ENCODE results near the gene GALNT5.

The GALNT5 gene

GRCh38 chr2:157292853-157293252, 35.3 kb downstream of the GALNT5 start:
- no peak for DNase-seq (ENCODE audit: low read depth)

GRCh38 chr2:157296490-157296889, 39.0 kb downstream of the GALNT5 start:
- DNase-seq (ENCODE audit: low read depth): no peak

GRCh38 chr2:157296958-157297357, 39.5 kb downstream of the GALNT5 start:
- no peak for DNase-seq (ENCODE audit: low read depth)

DNA sequence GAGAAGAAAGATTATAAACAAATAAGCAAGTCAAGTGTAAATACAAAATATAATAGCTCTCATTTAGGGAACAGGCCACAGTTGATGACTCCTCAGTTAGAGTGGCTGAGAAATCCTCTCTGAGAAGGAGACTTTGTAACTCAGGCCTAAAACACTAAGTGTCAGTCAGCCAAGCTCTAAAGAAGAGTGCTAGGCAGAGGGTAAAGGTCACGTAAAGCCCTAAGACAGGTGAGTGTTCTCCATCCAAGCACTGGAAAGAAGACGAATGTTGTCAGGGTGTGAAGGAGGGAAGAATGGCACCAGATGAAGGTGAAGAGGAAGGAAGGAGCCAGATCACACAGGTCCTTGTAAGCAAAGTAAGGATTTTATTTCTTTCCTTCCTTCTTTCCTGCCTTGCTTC, 43.8 kb downstream of the GALNT5 start:
- no peak for DNase-seq (ENCODE audit: low read depth)

GRCh38 chr2:157302492-157303099, 45.1 kb downstream of the GALNT5 start:
- DNase-seq (ENCODE audit: low read depth): no peak

DNA sequence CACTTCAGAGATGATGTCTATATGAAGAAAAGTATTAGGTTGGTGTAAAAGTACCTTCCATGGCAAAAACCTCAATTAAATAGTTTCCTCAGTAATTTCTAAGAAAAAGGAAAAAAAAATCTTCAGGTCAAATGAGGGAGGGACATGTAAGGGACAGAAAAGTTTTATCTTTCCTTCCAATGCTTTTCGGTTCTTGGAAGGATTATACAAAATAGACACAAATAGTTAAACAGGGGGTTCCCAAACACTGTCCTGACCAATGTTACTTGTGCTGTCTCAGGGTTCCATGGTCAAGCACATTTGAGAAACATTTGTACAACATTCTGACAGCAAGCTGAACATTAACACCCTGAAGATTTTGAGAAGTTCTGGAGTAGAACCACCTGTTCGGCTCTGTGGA, 46.1 kb downstream of the GALNT5 start:
- no peak for DNase-seq (ENCODE audit: low read depth)

DNA sequence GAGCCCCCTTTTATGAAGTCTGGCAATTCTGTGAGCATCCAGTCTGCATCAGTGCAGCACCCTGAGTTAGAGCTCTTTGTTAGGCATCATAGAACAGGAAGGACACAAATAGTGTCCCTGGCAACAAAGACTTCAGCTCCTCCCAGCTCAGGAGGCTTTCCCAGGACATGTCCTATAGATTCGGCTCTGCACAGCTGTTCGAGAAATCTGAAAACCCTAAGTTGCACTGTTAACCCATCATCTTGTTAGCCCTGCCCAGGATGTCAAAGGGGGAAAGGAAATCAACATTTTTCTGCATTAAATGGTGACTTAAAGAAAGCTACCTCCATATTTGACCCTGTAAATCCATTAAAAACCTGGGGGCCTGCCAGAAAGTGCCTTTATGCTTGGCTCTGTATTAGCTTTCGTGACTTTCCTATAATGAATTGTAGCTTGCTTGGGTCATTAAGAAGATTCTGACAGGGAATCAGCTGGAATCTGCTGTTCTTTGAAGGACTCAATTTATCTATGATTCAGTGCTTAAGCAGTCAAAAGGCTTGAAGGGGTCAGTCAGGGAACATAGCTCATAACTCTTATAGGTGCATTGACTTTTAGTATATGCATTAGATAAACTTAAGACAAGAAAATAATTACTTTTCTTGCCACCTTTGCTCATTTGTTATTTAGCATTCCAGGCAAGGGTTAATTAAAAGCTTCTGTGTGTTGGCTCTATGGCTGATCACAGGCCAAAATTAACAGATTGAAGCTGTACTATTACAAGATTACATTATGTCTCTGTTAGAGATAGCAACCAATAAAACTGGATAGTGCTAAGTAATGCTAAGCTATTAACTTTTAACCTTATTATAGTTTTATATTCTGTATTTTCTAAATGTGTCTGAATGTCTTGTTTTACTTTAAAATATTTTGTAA, 47.6 kb downstream of the GALNT5 start:
- peak; percentile 52 for DNase-seq (ENCODE audit: low read depth)

- no peak for DNase-seq (ENCODE audit: low read depth)
Observed at GRCh38 chr2:157305723-157306110, 48.2 kb downstream of the GALNT5 start.

GRCh38 chr2:157307021-157307420, 49.5 kb downstream of the GALNT5 start:
- DNase-seq (ENCODE audit: low read depth): peak; percentile 52

DNA sequence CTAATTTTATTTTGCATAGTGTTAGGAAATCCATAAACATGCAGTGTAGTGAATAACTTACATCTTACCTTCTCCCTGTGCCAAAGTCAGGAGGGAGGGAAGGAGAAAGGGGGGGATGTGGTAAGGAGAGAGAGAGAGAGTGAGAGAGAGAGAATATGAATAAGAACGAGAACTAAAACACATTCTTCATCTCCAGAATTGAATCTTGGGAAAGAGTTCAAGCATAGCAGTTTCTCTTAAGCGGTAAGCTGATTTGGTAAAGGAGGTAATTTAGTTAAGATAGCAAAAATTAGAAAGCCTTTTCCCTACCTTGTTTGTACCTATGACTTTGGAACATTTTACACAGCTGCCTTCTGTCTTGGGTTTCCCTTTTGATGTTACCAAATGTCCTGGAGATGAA, 52.4 kb downstream of the GALNT5 start:
- no peak for DNase-seq (ENCODE audit: low read depth)

DNA sequence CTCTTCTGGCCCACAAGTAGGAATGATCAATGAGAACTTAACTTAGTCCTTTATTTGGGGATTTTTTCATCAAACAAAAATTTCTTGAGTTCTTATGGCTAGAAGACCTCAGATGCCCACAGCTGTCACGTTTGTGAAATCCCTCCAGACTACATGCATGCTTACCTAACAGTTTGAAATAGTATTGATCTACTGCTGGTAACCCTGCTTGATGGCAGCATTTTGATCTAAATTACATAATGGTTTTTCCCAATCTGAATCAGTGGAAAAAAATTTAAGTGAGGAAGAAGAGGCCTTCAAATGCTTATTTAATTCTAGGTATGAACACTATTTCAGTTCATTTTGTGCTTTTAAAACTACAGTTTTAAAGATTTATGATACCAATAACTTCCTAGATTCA, 54.2 kb downstream of the GALNT5 start:
- no peak for DNase-seq (ENCODE audit: low read depth)

DNA sequence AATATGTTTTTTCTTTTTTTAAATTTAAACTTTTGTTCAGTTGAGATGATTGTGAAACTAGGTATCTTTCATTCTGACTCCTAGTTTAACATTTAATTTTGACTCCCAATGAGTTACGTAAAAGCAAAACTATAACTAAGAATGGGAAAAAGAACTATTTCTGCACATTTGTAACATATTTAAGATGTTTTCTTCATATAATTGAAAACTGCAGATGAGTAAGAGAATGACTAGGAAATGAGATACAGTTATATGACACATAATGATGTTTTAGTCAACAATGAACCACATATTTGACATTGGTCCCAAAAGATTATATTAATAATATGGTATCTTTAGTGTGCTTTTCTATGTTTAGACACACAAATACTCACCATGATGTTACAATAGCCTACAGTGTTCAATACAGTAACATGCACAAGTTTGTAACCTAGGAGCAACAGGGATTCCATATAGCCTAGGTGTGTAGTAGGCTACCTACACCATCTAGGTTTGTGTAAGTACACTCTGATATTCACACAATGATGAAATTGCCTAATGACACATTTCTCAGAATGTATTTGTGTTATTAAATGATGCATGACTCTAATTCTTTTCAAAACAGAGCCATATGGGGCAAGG, 55.5 kb downstream of the GALNT5 start:
- DNase-seq (ENCODE audit: low read depth): peak; percentile 39

DNA sequence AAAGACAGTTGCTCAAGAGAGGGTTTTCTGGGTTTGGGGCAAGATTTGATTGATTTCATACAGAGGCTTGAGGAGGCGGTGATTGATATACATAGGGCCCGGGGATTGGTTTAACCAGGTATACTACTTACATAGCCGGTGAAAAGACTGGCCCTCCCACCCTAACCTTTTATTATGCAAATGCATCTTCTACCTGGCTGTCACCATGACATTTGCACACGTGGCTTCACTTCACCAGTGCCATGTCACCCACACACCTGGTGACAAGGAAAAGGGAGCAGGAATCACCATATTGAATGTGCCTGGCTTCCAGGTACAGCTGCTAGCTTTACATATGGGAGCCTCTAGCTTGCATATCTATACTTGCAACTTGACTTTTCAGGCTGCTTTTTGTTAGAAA, 58.4 kb downstream of the GALNT5 start:
- DNase-seq (ENCODE audit: low read depth): no peak

GRCh38 chr2:157318884-157319283, 61.4 kb downstream of the GALNT5 start:
- no peak for DNase-seq (ENCODE audit: low read depth)

DNA sequence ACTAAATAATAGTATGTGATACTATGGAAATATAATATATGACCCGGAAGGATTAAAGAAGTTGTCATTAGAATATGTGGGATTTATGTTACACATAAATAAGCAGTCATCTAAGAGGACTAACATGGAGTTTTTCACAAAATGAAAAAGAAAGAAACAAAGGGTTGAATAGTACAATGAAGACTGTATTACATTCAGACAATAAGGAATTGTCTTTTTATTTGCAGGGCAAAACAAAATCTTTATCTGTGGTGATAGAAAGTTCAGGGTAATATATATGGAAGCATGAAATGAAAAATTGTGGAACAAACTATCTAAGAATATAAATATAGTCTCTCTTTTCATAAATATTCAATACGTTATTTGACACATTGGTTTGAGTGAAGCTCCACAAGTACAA, 62.3 kb downstream of the GALNT5 start:
- DNase-seq (ENCODE audit: low read depth): no peak

DNA sequence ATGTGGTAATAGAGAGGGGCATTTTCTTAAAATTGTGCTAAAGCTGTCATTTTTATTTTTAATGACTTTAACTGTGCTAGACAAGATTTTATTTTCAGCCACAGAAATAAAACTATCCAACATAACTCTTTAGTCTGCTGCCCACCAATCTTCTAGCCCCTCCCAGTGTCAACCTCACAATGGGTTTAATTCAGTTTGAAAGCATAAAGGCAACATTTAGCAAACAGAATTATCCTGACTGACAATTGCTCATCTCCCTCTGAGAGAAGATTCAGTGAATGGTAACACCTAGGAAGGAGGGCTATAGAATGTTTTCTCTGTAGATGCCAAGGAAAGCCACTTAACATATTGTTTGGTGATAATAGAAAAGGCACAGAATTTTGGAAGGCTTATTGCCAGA, 62.9 kb downstream of the GALNT5 start:
- DNase-seq (ENCODE audit: low read depth): no peak

GRCh38 chr2:157321466-157321865, 64.0 kb downstream of the GALNT5 start:
- DNase-seq (ENCODE audit: low read depth): no peak

DNA sequence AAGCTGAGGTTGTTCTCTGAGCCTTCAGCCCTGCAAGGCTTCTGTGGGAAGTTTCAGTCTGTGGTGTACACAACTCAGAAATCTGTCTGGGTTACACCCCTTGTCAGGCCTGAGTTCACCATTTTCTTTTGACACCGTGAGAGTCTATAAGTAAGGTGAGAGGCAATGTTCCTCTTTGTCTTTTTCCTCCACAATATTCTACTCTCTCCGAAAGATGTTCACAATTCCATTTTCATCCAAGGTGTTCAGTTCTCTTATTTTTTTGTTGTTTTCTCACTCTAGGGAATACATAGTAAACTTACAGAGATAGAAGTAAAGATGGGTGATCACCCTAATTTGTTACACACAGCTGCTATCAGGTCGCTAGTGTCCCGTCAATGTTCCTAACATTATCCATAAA, 64.9 kb downstream of the GALNT5 start:
- DNase-seq (ENCODE audit: low read depth): no peak

DNA sequence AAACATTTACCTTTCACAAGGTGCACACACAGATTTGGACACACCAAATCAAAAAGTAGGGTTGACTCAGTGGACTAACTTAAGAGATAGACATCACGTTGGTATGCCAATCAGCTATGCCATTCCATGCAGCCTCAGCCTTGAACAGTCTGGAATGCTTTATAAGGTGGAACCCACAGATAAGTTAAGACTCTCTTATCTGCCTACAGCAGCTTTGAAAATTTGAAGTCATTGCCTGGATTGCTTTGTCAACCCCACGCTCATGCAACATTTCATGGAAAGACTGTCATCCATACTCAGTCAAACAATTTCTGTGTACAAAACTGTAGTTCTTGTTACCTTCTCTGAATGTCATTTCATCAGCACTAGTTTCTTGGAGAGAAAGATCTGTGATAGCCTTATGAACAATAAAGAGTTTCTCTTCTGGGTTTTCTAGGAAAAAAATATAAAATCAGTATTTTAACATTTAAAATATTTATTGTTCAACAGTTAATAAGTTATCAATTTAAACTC, 66.9 kb downstream of the GALNT5 start:
- DNase-seq (ENCODE audit: low read depth): no peak

- DNase-seq (ENCODE audit: low read depth): no peak
Observed at GRCh38 chr2:157325786-157326185, 68.3 kb downstream of the GALNT5 start, which contains the start of gene ERMN. Gene ERMN (minus strand): TSS chr2:157325824. CDS start chr2:157325642, 182 bp downstream.

DNA sequence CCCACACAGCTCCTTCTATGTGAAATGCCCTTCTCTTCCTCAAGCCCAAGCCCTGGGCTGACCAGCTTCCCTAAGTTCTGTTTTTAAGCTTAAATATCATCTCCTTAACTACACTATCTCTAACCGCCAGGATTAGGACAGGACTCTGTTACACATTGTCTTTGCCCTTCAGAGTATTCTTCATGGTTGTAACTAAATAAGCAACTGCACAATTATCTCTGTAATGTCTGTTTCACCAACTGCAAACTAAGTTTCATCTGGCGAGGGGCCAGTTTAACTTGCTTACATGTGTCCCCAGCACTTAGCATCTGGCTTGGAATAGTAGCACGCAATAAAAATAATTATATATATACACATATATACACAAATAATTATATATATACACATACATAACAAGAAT, 69.2 kb downstream of the GALNT5 start:
- no peak for DNase-seq (ENCODE audit: low read depth)

- no peak for DNase-seq (ENCODE audit: low read depth)
Observed at GRCh38 chr2:157327200-157327599, 69.7 kb downstream of the GALNT5 start.

Data from GM04503 (cell line).